ENCODE data around the gene ARPP21.

- TF ChIP-seq CTCF (IDR thresholded peaks at IDR 0.05) (no peak), POLR2A (IDR thresholded peaks at IDR 0.05) (no peak)
Observed at GRCh38 chr3:35746492-35746891, 107.2 kb downstream of the ARPP21 start.

All from suprapubic skin (tissue), 3 donors.